Stimulated activated CD4-positive, alpha-beta T cell treated with anti-CD3 and anti-CD28 coated beads, Interleukin-4, amount 100 ng/mL, for 1 hour (primary cell): ENCODE data around the gene NUP210.

Source experiments
- DNase-seq: peaks from one replicate; pipeline ENCODE4 v3.0.0-alpha.2; 2020

Gene NUP210

GRCh38 chr3:13318626-13319470 is 101.3 kb downstream of the NUP210 start:
- DNase-seq, result no peak

DNA sequence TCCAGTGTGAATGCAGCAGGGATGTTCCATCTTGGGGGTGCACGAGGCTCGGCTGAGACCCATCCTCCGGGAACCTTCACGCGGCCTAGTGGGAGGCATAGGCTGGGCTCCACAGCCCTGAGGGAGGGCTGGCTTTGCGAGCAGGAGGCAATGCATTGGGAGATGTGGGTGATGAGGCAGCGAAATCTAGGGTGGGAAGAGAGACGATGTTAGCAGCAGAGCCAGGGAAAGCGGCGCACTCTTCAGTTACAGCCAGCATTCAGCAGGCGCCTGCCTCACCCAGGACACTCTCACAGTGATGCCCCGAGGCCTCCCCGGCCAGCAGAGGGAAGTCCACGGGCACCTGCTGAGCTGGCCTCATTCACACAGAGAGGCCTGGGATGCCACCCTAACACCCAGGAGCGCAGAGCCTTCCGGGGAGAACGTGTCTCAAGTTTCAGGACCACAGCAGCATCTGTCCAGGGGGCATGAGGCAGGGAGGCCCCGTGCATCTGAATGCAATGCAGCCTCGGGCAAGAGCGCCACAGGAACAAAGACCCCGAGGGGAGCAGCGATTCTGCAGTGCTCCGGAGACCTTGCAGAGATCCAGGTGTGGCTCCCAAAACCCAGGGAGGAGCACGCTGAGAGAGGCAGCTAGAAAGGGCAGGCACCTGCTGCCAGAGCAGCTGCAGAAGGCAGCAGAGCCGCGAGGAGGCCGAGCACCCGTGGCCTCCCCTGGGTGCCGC is 102.4 kb downstream of the NUP210 start:
- no peak for DNase-seq

GRCh38 chr3:13316603-13317002 is 103.5 kb downstream of the NUP210 start:
- DNase-seq, result no peak

GRCh38 chr3:13314877-13315276 is 105.2 kb downstream of the NUP210 start:
- DNase-seq, result no peak

DNA sequence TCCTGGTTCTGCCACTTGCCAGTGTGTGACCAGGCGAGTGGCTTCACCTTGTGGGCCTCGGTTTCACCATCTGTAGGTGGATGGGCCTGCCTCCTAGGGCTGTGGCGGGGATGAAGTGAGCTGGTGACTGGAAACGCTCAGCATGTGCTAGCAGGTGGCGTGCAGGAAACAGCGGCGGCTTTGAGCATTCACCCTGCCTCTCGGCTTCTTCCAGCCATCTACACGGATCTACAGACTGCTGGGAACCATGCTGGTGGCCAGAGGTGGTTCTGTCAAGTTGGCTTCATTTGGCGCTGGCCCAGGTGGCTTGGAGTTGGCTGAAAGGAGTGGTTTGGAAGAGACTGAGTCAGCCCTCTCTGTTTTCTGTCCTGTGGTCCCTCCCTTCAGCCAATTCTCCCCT is 106.3 kb downstream of the NUP210 start:
- no peak for DNase-seq

DNA sequence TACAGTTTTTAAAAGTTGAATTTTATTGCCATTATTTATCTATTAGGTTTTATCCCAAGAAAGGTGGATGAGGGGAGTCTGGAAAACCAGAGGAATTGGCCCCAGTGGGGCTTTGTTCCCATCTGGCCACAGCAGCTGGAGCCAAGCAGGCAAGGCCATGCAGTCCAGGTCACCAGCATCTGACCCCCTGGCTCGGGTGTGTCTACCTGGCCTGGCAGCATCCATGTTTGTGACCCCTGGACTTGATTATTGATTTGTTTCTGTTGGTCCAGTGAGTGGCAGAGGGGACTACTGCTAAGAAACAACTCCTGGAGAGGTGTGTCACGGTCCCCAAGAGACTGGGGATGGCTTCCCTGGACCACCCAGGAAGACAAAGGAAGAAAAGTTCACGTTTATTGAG is 111.1 kb downstream of the NUP210 start:
- DNase-seq, result no peak

DNA sequence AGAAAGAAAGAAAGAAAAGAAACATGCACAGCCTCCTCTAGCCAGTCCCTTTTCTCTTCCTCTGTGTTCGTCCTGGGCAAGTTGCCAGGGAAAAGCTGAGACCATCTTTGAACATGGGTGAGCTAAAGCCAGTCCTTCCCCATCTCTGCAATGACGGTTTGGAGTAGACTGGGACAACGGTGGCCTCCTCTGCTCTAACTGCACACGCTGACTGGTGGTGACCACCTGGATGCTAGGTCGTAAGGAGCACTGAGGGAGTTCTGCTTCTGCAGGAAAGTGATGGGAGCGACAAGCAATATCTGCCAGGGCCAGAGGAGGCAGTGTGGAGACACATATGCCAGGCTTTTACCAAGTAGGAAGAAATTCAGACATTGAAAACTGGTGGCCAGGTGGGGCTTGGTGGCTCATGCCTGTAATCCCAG is 111.7 kb downstream of the NUP210 start:
- DNase-seq, result peak; percentile 25

DNA sequence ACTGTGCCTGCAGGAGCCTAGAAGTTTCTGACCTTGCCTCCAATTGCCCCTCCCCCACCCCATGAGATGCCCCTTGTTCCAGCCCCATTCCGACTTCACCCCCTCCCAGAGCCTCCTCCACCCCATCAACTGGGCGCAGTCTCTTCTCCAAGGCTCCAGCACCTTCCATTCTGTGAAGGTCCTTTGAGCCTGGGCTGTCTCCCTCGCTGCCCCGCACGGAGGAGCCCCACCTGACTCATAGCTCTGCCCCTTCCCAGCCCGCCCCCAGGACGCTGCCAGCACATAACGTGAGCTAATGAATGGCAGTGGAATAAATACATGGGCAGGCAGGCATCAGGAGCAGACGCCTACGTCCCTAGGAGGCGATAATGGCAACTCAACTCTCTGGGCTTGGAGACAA is 113.1 kb downstream of the NUP210 start:
- no peak for DNase-seq

- DNase-seq, result no peak
These were observed 114.5 kb downstream of the NUP210 start for GRCh38 chr3:13305623-13306022.

- DNase-seq, result no peak
These were observed 116.7 kb downstream of the NUP210 start for GRCh38 chr3:13303410-13303809.

GRCh38 chr3:13301286-13301987 is 118.7 kb downstream of the NUP210 start:
- no peak for DNase-seq

DNA sequence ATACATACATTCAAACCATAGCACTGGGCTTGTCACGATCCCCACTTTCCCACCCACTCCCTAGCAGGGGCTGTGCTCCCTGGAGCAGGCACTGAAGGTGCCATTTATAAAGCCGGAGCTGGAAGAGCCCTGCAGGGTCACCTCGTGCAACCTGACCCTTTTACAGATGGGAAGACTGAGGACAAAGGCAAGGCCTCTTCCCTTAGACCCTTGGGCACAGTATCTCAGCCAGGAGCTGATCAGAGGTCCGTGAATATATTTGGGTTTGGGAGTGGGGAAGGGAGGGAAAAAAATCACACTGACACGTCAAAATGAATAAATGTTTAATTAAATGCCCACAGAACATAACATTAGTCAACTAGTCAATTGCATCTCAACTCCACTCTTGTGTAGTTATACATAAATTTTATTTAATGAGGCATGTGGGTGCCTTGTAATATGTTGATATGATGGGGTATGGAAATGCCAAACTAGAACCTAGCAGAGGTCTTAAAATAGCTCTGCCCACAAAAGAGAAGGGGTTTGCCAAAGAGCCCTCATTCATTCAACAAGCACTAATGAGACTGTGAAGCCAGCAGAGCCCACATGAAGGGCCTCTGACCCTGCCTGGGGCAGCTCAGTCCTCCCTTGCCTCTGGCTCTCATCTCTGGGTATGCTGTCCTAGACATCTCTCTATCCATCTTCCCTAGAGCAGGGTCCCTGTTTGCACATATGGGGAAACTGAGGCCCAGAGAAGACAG is 119.4 kb downstream of the NUP210 start:
- DNase-seq, result no peak

- DNase-seq, result no peak
These were observed 120.5 kb downstream of the NUP210 start for GRCh38 chr3:13299531-13300155.

GRCh38 chr3:13296662-13297061 is 123.5 kb downstream of the NUP210 start:
- no peak for DNase-seq

- DNase-seq, result no peak
These were observed 125.4 kb downstream of the NUP210 start for GRCh38 chr3:13294442-13295351.

GRCh38 chr3:13292375-13292774 is 127.7 kb downstream of the NUP210 start:
- DNase-seq, result no peak

DNA sequence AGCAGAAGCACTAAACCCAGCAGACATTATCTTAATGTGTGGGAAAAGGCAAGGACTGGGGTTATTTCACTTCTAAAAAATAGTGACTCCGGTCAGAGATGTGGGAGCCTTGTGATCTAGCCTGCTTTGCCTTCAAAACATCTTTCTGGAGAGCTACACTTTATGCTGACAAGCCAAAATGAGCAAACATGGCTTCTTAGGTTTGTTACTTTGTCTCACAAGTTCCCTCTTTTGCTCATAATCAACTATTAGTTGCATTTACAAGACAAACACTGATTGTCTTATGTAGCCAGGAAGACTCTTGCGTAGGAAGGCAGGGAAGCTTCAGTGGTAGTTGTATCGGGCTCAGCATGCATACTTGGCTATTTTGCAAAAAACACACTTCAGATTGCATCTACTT is 129.2 kb downstream of the NUP210 start:
- DNase-seq, result no peak

DNA sequence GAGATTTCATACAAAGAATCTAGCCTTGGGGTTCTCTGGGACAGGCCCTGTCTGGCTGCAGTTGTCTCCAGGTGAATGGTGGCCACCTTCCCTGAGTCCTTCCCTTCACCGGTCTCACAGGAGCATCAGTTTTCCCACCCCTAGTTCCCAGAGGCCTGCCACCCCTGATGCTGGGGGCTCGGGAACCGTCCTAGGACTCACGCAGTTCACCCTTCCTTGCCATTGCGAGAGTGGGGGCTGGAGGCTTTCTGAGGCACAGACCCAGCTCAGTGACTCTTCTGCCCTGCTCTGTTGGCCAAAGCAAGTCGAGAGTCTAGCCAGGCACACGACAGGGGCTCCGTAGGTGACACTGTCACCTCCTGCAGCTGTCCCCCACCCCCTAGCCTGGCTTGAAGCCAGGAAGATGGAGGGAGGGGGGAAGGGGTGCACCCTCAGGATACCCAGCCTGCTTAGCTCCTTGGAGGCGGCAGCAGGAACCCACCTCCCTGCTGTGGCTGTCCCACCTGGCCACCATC is 130.3 kb downstream of the NUP210 start:
- DNase-seq, result no peak

GRCh38 chr3:13288732-13289718 is 131.1 kb downstream of the NUP210 start:
- no peak for DNase-seq

DNA sequence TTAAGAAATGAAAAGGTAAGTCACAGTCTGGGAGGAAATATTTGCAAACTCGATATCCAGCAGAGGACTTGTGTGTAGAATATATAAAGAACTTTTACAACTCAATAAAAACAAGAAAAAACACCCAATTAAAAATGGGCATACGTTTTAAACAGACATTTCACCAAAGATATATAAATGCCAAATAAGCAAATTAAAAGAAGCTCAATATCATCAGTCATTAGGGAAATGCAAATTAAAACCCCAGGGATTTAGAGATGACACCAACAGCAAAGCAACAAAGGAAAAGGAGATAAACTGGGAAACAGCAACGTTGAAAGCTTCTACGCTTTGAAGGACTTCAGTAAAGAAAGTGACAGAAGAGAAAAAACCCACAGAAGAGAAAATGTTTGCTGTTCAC is 132.3 kb downstream of the NUP210 start:
- DNase-seq, result no peak
